ENCODE data around the gene MIXL1. TPM values are rescaled to one million over a fixed set of nuclear protein-coding genes. Genes with fewer than 3 reads are reported as not detected.

Gene MIXL1
- total and polyA plus RNA-seq, 2 experiments from 2014 or later = 0.07 to 2.2 TPM

GRCh38 chr1:226276077-226276682 lies 52.7 kb downstream of the MIXL1 start:
- H4K20me1 ChIP-seq (ENCODE audit: insufficient read depth, poor library complexity, severe bottlenecking) = no peaks in the 10 kb centered on the region
- no peaks in the 10 kb centered on the region for H3K9me2 ChIP-seq (replicated peaks; ENCODE audit: insufficient read depth)
- TF ChIP-seq EZH2 (IDR thresholded peaks at IDR 0.05; ENCODE audit: borderline replicate concordance) = no peak
- no peak for TF ChIP-seq CTCF (IDR thresholded peaks at IDR 0.05; ENCODE audit: poor library complexity)
- TF ChIP-seq EZH2phosphoT487 (IDR thresholded peaks at IDR 0.05; ENCODE audit: low read depth, severe bottlenecking, unreplicated experiment) = no peak
- no peak for DNase-seq (ENCODE audit: low spot score)
- no peaks in the 10 kb centered on the region for H3K27me3 ChIP-seq
- H3K4me3 ChIP-seq = no peak overlapping the region
- no peaks in the 10 kb centered on the region for H3K79me2 ChIP-seq
- no peaks in the 10 kb centered on the region for H3K9me3 ChIP-seq (ENCODE audit: low read depth)
- whole genome bisulfite sequencing (ENCODE audit: low lambda C conversion rate, missing lambda C conversion rate) = 86% methylated on average over 3 of the region's 3 CpGs
- H3K27ac ChIP-seq = no peak overlapping the region
- no peaks in the 10 kb centered on the region for H3K36me3 ChIP-seq (replicated peaks; ENCODE audit: insufficient read depth, low read depth)
- H2AFZ ChIP-seq = no peak overlapping the region
- H3K4me2 ChIP-seq = no peak overlapping the region
- H3K4me1 ChIP-seq (ENCODE audit: insufficient read depth) = no peaks in the 10 kb centered on the region

Other genes with a start within 250 kb of the MIXL1 start
- gene SDE2, start 224.3 kb upstream of the MIXL1 start, total RNA-seq = 24.2 and 27.3 TPM in 2 replicates
- gene SDE2, start 224.3 kb upstream of the MIXL1 start, polyA plus RNA-seq = 14.0 and 14.6 TPM in 2 replicates
- 617 and 722 TPM in 2 replicates for gene H3-3A, start 160.9 kb upstream of the MIXL1 start, total RNA-seq
- gene H3-3A, start 160.9 kb upstream of the MIXL1 start, polyA plus RNA-seq = 528 and 543 TPM in 2 replicates
- 60.3 and 66.8 TPM in 2 replicates for gene ACBD3, start 36.9 kb upstream of the MIXL1 start, total RNA-seq
- 46.4 and 50.8 TPM in 2 replicates for gene ACBD3, start 36.9 kb upstream of the MIXL1 start, polyA plus RNA-seq
- gene LIN9, start 85.5 kb downstream of the MIXL1 start, total RNA-seq = 5.7 and 6.2 TPM in 2 replicates
- gene LIN9, start 85.5 kb downstream of the MIXL1 start, polyA plus RNA-seq = 2.9 TPM in 2 replicates
- gene PARP1, start 184.4 kb downstream of the MIXL1 start, total RNA-seq = 61.9 and 93.0 TPM in 2 replicates
- 59.7 and 65.5 TPM in 2 replicates for gene PARP1, start 184.4 kb downstream of the MIXL1 start, polyA plus RNA-seq

Data from hepatocyte (in vitro differentiated cells).